H1 (cell line): ENCODE measurements around the gene CREB3L4. TPM values are rescaled to one million over a fixed set of nuclear protein-coding genes. Genes with fewer than 3 reads are reported as not detected.

Source experiments
- CBX5 ChIP-seq: fragments of 300-800, 300-1000 bp; sonication (generic); IDR thresholded peaks from 2 replicates; pipeline ENCODE4 v1.7.1; 2016; ENCODE audit warnings: antibody characterized with exemption, low read length, low read depth
- RFX5 ChIP-seq: IDR thresholded peaks from 2 replicates; pipeline ENCODE4 v1.6.1; 2011; ENCODE audit warnings: low read depth, low read length, improper control_type of control experiment, borderline replicate concordance
- polyA plus RNA-seq, 7 experiments: library from polyadenylated mRNA; depleted of rRNA in 3 of 7; stranded (reverse) in 5 of 7; unstranded in 2 of 7; fragments of >200 nt in 5 of 7; fragments of 200-250 nt in 2 of 7; gene quantifications; 1 replicate in 5 of 7; 2 replicates in 1 of 7; 4 replicates in 1 of 7; pipeline versions ENCODE4 v1.2.1 to v1.2.3, GENCODE V29; 2011 to 2013; ENCODE audit warnings: missing spikeins in 2 of 7, mixed read lengths in 2 of 7
- total RNA-seq: library from RNA; stranded (reverse); fragmentation: NEBNext Ultra II Directional; extraction: Animal tissue kit (Norgen Biotek cat#: 25700); gene quantifications from 2 replicates; pipeline ENCODE4 v1.2.1, GENCODE V29; 2021
- TF ChIP-seq, protein P1 (sequence below), 3 experiments: IDR thresholded peaks; 1 replicate in 2 of 3; 2 replicates in 1 of 3; pipeline versions ENCODE4 v1.5.1 to v1.6.1; 2011; ENCODE audit warnings: low read length in 3 of 3, mild to moderate bottlenecking in 3 of 3, inconsistent platforms in 2 of 3, low read depth in 1 of 3, moderate library complexity in 1 of 3; ENCODE audit not compliant: insufficient read depth in 1 of 3; ENCODE audit errors: control extremely low read depth in 1 of 3
- TF ChIP-seq, protein P2 (sequence below): IDR thresholded peaks from 2 replicates; pipeline ENCODE4 v1.6.1; 2012; ENCODE audit warnings: inconsistent platforms

The CREB3L4 gene
- total and polyA plus RNA-seq, 2 of the 8 experiments (the other 6 are each of a cell fraction or from before 2014, with no cell fraction given) = 34.4 to 54.0 TPM

DNA sequence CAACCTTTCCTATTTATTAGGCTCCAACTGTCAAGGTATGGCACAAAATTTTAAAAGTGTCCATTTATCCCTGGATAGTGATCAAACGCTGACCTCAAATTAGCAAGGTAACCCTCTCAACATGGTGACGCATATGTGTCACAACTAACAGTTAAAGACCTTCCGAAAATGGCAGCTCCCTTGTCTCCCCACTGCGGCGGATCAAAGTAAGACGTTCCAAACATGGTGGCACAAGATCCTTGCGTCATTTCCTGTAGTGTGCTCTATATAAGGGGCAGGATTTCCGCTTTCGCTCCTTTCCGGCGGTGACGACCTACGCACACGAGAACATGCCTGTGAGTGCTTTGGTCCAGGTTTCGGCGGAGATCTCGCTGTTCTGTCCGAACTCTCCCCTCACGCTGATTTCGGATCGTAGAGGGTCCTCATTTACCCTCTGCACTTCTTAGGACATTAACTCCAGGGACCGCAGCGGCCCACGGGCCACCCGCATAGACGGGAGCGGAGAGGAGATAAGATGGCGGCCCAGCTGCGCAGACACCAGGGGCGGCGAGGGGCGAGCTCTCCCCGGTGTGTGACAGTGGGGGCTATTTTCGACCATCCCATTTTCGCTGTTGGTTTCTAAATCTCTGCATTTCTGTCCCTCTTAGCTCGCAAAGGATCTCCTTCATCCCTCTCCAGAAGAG lies 22.9 kb downstream of the CREB3L4 start, which contains the start of gene RPS27 (continued):
- TF ChIP-seq, protein P1, sequence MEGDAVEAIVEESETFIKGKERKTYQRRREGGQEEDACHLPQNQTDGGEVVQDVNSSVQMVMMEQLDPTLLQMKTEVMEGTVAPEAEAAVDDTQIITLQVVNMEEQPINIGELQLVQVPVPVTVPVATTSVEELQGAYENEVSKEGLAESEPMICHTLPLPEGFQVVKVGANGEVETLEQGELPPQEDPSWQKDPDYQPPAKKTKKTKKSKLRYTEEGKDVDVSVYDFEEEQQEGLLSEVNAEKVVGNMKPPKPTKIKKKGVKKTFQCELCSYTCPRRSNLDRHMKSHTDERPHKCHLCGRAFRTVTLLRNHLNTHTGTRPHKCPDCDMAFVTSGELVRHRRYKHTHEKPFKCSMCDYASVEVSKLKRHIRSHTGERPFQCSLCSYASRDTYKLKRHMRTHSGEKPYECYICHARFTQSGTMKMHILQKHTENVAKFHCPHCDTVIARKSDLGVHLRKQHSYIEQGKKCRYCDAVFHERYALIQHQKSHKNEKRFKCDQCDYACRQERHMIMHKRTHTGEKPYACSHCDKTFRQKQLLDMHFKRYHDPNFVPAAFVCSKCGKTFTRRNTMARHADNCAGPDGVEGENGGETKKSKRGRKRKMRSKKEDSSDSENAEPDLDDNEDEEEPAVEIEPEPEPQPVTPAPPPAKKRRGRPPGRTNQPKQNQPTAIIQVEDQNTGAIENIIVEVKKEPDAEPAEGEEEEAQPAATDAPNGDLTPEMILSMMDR (IDR thresholded peaks at IDR 0.05; ENCODE audit: control extremely low read depth in 1 of 3, insufficient read depth in 1 of 3, low read depth in 1 of 3, low read length in 3 of 3) = no peak
- TF ChIP-seq RFX5 (no peak), CBX5 (no peak)
- TF ChIP-seq, protein P2, sequence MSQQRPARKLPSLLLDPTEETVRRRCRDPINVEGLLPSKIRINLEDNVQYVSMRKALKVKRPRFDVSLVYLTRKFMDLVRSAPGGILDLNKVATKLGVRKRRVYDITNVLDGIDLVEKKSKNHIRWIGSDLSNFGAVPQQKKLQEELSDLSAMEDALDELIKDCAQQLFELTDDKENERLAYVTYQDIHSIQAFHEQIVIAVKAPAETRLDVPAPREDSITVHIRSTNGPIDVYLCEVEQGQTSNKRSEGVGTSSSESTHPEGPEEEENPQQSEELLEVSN = 0 out of 2 replicates have a peak, but pooled peaks have one; percentile 21
